SU-DHL-6 (cell line): Measurements from ENCODE around the gene EFCAB14.

ENCODE experiments used
- CTCF ChIP-seq: fragments of 200-600 bp; sonication (generic); IDR thresholded peaks from one replicate; pipeline ENCODE4 v1.5.1; 2017; ENCODE audit warnings: antibody characterized with exemption, mild to moderate bottlenecking, low read length, moderate library complexity; ENCODE audit not compliant: insufficient read depth, poor library complexity, severe bottlenecking
- EZH2phosphoT487 ChIP-seq: fragments of 200-600 bp; sonication (generic), shearing (Covaris generic); conservative IDR thresholded peaks from 2 replicates; pipeline ENCODE4 v1.6.1; 2018; ENCODE audit warnings: mild to moderate bottlenecking, antibody characterized with exemption, low read length, moderate library complexity, mixed read lengths

GRCh38 chr1:46630719-46631118, 88.2 kb downstream of the EFCAB14 start:
- TF ChIP-seq CTCF, result no peak
- no peak for TF ChIP-seq EZH2phosphoT487
